8988T (cell line): ENCODE measurements around the gene S1PR1.

Experiments used
- DNase-seq: peaks from one replicate; pipeline ENCODE4 v3.0.0; 2011

The S1PR1 gene

DNA sequence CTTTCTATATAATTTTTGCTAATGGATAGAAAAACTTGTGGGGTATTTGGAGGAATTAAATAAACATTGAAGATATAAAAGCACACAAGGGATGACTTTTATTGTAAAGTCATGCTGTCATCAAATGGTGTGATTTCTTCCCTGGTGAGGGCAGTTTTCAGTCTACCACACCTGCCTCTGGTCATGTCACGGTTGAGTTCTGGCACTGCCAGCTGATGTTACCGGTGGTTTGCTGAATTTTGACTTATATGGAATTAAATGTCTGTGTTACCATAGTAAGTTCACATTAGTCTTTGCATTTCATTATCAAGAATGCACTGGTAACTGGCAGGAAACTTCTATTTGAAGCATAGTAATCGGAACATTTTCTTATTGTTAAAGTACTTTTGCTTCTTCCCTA is 13.4 kb downstream of the S1PR1 start:
- no peak for DNase-seq

DNA sequence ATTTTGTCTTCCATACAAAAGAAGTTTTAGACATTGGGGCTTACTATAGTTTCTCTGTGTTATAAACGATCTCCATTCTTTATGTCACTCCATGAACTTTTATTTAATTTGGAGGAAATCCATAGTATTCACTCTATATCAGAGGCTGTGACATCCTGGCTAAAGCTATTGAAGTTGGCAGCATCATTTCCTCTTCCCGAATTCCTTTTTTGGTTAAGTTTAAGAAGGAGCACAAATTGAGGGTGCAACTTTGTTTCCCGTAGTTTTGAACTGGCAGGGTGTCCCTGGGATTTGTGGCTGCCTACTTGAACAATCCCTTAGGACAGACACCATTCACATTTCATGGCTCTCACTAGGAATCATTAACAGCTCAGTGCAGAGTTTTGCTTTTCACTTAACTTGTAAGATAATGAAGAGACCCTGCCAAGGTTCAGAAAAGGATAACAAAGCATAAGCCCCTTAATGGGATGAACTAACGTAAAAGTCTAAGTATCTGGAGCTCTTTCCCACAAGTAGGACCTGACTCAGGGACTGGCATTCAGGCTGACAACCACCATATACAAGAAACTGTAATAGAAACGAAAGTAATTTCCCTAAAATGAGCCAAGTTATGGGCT is 13.9 kb downstream of the S1PR1 start:
- no peak for DNase-seq

DNA sequence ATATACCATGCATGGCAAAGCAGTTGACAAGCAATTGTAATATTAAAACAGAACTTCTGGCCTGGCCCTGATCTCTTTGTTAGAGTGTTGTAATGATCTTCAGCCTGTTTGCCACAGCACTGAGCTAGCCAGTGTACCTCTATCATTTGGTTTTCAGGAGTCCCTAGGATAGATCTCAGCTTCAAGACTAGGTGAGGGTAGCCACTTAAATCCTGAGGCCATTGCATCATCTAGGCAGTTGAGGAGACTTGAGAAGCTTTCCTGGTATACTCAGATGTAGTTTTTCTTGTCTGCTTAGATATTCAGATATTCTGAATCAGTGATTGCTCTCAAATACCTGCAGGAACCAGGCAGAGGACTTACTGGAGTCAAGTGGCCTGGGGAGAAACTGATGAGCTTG is 14.7 kb downstream of the S1PR1 start:
- no peak for DNase-seq

- no peak for DNase-seq
Observed at GRCh38 chr1:101253976-101254674, 17.3 kb downstream of the S1PR1 start.

- no peak for DNase-seq
Observed at GRCh38 chr1:101257500-101258325, 20.9 kb downstream of the S1PR1 start.

- no peak for DNase-seq
Observed at GRCh38 chr1:101259744-101260148, 22.9 kb downstream of the S1PR1 start.

DNA sequence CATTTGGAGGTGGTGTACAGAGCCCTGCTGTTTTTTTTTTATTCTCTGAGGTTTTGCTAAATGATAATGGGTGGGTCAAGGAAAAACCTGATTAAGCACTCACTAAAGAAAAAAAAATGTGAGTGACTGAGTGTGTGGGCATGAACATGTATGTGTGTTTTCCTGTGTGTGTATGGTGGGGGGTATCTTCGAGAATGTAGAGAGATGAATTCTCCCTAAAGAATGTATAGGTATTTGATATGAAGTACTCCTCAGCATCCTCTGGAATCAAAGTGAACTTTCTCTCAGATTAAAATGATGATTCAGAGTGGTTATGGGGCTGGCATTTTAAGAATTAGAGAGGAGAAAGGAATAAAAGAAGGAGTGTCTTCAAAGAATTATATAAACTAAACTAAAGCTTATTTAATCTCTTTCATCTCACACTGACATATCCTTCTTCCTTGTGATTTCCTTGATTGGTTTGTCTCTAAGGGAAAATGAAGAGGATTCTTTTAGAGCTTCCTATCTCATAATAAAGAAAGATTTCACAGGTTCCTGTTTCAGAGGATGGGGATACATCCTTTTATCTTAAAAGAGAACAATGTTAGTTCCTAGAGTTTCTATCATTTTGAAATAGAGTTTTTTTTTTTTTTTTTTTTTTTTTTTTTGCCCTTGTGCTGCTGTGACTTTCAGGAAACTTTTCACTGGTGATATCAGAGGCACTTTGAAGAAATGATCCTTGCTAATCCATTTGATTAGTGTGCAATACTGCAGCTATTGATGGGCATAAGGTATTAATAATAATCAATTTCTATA is 23.9 kb downstream of the S1PR1 start:
- no peak for DNase-seq

- DNase-seq: no peak
Observed at GRCh38 chr1:101261623-101262022, 24.8 kb downstream of the S1PR1 start.

DNA sequence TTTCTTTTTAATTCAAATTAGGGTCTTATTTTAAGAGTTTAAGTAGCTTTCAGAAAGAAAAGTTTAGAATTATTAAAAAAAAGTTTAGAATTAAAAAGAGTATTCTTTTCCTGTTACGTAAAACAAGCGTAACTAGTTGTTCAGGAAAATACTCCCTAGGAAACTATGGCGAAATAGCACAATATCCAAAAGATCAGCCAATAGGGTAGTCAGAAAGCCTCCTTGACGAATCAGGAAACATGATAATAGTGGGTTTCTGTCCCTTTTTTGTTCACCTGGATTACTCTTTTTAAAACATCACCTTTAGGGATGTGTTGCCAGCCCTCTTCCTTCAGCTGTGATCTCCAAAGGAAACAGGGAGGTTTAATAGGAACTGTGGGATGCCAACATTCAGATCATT is 25.2 kb downstream of the S1PR1 start:
- no peak for DNase-seq

DNA sequence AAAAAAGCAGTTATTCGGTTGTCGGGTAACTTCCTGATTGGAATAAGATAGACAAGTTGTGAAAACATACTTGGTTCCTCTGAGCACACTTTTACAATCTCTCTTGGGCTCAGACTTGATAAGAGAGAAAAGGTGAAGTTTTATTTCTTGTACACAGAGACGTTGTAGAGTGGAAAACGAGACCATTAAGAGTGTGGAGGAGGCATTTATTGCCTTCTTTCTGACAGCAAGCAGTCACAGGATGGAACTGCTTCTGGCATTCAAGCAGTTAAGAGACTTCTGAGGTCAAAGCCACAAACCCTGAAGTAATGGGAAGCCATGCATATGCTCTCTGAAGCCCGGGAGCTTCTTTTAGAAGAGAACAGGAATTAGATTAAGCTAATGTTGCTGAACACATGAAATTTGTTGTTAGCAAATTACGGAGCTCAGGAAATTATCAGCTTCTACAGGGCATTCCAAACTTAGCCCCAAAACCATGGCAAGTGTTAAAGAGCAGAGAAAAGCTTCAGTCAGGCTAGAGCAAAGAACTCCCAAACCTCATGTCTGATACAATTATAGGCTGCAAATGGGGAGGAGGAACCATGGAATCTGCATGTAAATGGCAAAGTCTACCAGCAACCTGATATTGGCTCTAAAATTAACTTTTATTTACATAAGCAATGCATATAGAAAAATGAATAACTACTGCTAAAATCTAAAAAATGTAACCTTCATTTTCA is 26.0 kb downstream of the S1PR1 start:
- no peak for DNase-seq

GRCh38 chr1:101264697-101265096 is 27.9 kb downstream of the S1PR1 start:
- DNase-seq: no peak

- no peak for DNase-seq
Observed at GRCh38 chr1:101265684-101266083, 28.9 kb downstream of the S1PR1 start.

- DNase-seq: no peak
Observed at GRCh38 chr1:101267082-101267481, 30.3 kb downstream of the S1PR1 start.

DNA sequence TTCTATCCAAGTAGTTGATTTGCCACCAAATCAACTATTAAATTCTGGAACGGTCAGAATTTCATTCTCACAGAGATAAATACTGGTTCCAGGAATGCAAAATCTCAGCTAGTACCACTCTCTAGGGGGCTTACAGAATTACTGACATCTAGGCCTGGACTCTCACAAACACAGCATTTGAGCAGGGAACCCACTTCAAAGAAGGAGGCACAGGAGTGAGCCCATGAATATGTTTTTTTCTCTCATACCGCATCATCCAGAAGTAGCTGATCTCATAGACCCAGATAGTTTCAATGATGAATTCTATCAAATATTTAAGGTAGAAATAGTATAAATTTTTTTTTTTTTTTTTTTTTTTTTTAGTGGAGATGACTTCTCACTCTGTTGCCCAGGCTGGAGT is 32.1 kb downstream of the S1PR1 start:
- DNase-seq: no peak

GRCh38 chr1:101275672-101276071 is 38.9 kb downstream of the S1PR1 start:
- DNase-seq: no peak

GRCh38 chr1:101276818-101277217 is 40.0 kb downstream of the S1PR1 start:
- DNase-seq: no peak

DNA sequence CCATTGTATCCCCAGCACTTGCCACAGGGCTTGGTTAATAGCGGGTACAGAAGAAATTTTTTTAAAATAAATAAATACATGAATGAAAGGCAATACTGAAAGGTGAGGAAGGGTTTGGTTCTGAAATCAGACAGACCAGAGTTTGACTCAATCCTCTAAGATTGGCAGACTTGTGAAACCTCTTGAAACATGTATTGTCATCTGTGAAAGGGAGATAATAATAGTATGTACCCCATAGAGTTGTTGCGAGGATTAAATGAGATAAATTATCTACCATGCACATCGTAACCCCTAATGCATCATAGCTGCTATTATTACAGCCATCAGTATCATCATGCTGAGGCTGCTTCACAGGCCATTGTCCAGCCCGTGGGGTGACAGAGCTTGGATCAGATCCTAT is 41.4 kb downstream of the S1PR1 start:
- no peak for DNase-seq

DNA sequence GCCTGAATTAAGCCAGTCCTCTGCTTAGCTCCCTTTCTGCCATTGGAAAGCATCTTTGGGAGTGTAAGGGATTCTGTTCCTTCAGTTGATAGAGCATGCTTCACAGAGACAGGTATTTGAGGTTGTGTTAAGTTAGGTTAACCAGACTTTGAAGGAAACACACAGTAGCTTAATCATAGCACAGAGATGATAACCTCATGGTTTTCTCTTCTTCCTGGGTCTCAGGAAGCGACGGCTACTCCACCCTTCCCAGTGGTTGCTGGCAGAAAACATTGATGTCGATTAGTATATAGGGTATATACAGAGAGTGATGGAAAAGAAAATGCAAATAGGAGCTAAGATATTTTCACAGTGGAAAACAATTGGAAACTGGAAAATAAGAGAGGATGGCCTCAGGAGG is 42.0 kb downstream of the S1PR1 start:
- no peak for DNase-seq

- DNase-seq: no peak
Observed at GRCh38 chr1:101280049-101280592, 43.3 kb downstream of the S1PR1 start.

GRCh38 chr1:101280942-101281654 is 44.3 kb downstream of the S1PR1 start:
- DNase-seq: no peak

GRCh38 chr1:101281751-101282150 is 44.9 kb downstream of the S1PR1 start:
- DNase-seq: no peak
